ENCODE data around the gene HNF1B.

The HNF1B gene

GRCh38 chr17:37661400-37662014, 83.4 kb downstream of the HNF1B start:
- DNase-seq = no peak

- no peak for DNase-seq
Measured at GRCh38 chr17:37659925-37660324, 84.9 kb downstream of the HNF1B start.

GRCh38 chr17:37657202-37657601, 87.7 kb downstream of the HNF1B start:
- no peak for DNase-seq

- DNase-seq = no peak
Measured at GRCh38 chr17:37651849-37652248, 93.0 kb downstream of the HNF1B start.

GRCh38 chr17:37650419-37651003, 94.3 kb downstream of the HNF1B start:
- DNase-seq = no peak

GRCh38 chr17:37648555-37648954, 96.3 kb downstream of the HNF1B start:
- no peak for DNase-seq

- DNase-seq = no peak
Measured at GRCh38 chr17:37647856-37648255, 97.0 kb downstream of the HNF1B start.

- DNase-seq = no peak
Measured at GRCh38 chr17:37643869-37644268, 101.0 kb downstream of the HNF1B start.

- DNase-seq = peak; percentile 91
Measured at GRCh38 chr17:37643118-37643766, 101.6 kb downstream of the HNF1B start, which contains the start of gene DDX52. Gene DDX52, minus strand, starts transcription at chr17:37643446. Its CDS starts 26 bp downstream, at chr17:37643420.

GRCh38 chr17:37642681-37643080, 102.2 kb downstream of the HNF1B start:
- no peak for DNase-seq

GRCh38 chr17:37640015-37640414, 104.8 kb downstream of the HNF1B start:
- no peak for DNase-seq

GRCh38 chr17:37637956-37638355, 106.9 kb downstream of the HNF1B start:
- no peak for DNase-seq

Measured in activated CD8-positive, alpha-beta memory T cell treated with anti-CD3 and anti-CD28 coated beads for 24 hours (primary cell).